ENCODE data around the gene KDM4B.
"Not testable (repeated sequence)": the region's sequence is repeated elsewhere in the genome, so short reads cannot be mapped to it uniquely, and the experiment has no call there.

Gene KDM4B

DNA sequence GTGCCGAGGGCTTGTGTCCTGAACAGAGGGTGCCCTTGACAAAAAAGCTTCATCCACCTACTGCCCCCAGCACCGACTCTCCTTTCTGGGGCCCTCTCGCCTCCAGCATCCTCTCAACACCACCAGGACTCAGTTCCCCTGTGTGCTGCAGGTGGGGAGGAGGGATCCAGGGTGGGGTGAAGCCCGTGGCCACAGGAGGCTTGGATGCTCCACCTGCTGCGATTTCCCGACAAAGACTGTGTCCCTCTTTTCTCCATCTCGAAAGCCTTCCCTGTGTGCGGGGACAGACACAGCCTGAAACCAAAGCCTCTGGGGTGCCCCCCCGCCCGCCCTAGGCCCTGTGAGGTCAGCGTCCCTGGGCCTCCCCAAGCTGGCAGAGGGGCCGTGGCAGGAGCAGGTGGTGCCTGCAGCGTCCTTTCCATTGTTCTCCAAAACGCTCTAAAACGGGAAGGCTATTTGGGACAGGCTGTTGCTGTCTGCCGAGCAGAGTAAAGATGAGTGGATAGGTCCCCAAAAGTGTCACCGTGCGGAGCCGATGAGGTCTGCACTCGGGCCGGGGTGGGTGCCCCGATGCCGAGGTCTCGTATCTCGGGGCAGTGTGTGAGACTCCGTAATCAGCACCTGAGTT lies 186.0 kb downstream of the KDM4B start:
- DNase-seq, result no peak

DNA sequence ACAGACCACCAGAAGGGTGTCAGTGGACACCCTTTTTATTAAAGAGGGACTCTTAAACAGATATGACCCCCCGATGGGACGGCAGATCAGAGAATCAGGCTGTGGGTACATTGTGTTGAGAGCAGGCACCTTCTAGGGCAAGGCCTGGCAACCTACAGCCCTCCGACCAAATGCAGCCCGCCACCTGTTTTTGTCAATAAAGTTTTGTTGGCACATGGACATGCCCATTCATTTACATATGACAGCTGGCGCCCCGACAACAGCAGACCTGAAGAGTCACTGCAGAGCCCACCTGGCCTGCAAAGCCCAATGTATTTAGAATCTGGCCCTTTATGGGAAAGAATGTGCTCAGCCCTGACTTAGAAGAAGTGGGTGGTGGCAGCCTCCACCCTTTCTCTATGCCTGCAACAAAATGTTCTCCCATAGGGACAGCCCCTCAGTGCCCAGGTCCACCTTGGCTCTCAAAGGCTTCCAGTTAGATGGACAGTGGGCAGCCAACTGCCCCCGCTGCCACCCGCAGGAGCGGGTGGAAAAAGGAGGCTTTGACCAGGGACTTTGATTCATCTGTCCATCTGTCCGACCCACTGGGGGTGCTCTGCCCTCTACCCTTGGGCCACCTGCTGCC lies 186.8 kb downstream of the KDM4B start:
- no peak for DNase-seq

- DNase-seq, result no peak
Observed at GRCh38 chr19:5156231-5156986, 187.5 kb downstream of the KDM4B start.

DNA sequence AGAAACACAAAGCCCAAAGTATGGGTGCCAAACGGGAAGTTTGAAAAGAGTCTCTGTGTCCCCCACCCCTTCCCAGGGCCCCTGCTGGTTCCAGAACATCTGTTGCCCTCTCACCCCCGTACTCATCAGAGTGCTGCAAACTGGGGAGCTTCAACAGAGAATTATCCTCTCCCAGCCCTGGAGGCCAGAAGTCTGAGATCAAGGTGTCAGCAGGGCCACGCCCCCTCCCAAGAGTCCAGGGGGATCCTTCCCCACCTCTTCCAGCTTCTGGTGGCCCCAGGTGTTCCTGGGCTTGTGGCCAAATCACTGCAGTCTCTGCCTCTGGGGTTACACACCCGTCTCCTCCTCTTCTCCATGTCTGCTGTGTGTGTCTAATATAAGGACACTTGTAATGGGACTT lies 188.3 kb downstream of the KDM4B start:
- no peak for DNase-seq

- DNase-seq, result not testable (repeated sequence)
Observed at GRCh38 chr19:5158549-5159134, 189.7 kb downstream of the KDM4B start.

DNA sequence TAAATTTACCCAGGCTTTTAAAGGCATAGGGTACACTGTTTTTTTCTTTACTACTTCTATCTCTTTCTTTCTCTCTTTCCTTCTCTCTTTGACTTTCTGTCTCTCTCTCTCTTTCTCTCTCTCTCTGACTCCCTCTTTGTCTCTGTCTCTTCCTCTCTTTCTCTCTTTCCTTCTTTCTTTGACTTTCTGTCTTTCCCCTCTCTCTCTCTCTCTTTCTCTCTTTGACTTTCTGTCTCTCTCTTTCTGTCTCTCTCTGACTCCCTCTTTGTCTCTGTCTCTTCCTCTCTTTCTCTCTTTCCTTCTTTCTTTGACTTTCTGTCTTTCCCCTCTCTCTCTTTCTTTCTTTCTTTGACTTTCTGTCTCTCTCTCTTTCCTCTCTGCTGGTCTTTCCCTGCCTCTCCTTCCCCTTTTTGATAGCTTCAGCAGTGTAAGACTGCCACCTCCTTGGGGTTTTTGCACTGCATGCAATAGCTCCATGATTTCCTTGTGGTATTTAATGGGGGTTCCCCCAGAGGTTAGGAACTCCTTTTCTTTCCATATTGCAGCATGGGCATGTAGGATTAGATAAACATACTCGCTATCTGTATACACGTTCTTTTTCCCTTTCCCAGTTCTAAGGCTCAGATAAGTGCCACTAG lies 191.4 kb downstream of the KDM4B start:
- not testable (repeated sequence) for DNase-seq

DNA sequence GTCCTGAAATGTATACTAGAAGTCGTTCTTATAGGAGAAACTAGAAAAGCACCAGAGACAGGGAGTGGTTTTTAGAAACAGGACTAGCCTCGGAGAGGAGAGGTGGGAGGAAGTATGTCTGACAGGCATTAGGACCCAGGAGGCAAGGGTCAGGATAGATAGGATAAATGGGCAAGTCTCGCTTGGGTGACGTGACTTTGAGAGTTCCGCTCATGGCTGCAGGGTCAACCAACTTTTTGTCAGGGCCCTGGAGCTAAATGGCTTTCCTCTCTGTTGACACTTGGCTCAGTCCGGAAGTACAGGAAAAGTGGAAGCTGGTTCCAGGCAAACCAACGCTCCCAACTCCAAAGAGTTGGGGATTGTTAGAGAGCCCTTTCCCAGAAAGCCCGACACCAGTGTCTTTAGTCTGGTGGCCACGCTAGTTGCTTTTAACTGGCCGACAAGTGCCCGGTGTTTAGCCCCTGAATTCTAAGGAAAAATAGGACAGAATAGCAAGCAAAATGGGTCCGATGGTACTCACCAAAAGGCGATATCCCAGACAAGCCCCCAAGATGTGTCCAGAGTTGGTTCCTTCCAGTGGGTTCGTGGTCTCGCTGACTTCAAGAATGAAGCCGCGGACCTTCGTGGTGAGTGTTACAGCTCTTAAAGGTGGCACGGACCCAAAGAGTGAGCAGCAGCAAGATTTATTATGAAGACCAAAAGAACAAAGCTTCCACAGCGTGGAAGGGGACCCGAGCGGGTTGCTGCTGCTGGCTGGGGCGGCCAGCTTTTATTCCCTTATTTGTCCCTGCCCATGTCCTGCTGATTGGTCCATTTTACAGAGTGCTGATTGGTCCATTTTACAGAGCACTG lies 196.2 kb downstream of the KDM4B start:
- not testable (repeated sequence) for DNase-seq

DNA sequence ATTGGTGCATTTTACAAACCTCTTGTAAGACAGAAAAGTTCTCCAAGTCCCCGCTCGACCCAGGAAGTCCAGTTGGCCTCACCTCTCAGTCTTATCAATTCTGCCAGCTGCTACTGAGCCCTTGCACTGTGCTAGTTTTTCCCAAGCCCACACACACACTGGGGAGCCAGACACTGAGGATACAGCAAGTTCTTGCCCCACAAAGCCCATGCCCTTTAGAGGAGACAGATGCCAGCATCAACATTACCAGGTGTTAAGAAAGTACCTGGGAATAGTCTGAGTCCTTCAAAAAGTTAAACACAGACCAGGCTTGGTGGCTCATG lies 196.7 kb downstream of the KDM4B start:
- no peak for DNase-seq

DNA sequence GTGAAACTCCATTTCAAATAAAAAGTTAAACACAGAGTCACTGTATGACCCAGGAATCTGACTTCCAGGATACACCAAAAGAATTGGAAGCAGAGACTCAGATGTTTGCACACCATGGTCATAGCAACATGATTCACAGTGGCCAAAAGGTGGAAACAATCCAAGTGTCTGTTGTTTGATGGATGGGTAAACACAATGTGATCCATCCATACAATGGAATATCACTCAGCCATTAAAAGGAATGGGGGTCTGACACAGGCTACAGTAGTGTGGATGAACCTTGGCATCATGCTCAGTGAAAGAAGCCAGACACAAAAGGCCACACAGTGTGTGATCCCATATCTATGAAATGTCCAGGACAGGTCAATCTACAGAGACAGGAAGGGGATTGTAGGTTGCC lies 197.3 kb downstream of the KDM4B start:
- DNase-seq, result no peak

DNA sequence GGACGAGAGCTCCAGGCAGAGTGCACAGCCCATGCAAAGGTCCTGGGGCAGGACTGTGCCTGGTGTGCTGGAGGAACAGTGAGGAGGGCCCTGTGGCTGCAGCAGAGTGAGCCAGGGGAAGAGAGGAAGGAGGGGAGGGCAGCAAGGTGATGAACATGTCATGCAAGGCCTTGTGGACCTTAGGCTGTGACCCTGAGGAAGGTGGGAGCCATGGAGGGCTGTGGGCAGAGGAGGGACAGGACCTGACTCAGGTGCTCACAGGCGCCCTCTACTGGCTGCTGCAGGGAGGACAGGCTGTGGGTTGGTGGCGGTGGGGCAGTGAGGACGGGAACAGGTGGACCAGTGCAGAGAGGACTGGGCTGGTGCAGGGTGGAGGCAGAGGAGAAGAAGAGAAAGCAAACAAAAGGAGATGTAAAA lies 201.4 kb downstream of the KDM4B start:
- peak; percentile 73 for DNase-seq

DNA sequence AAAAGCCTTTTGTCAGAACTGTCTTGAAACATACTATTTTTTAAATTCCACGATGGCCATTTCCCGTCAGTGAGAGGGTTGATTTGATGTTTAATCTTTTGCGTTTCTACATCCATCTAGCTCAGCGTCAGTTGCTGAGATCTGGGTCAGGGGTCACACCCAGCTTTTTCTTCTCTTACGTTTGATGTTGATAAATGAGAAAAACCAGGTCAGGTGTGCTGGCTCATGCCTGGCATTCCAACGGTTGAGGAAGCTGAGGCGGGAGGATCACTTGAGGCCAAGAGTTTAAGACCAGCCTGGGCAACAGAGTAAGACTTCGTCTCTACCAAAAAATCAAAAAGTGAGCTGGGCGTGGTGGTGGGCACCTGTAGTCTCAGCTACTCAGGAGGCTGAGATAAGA lies 202.8 kb downstream of the KDM4B start:
- no peak for DNase-seq

- no peak for DNase-seq
Observed at GRCh38 chr19:5172859-5173630, 204.1 kb downstream of the KDM4B start.

DNA sequence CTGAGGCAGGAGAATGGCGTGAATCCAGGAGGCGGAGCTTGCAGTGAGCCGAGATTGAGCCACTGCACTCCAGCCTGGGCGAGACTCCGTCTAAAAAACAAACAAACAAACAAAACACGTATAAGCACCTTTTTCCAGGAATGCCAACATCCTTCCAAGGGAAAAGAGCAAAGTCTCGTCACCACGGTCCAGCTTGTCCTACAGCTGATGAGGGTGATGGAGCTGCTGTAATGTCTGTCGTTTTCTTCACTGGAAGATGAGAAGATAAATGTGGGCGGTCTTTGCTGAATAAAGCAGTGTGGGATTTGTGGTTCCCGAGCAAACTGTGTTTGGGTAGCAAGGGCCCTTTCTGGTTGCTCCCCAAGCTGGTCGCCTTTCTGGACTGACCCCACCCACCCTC lies 205.1 kb downstream of the KDM4B start:
- DNase-seq, result no peak

GRCh38 chr19:5177745-5178450 lies 209.0 kb downstream of the KDM4B start:
- no peak for DNase-seq

- DNase-seq, result no peak
Observed at GRCh38 chr19:5178841-5179240, 209.9 kb downstream of the KDM4B start.

DNA sequence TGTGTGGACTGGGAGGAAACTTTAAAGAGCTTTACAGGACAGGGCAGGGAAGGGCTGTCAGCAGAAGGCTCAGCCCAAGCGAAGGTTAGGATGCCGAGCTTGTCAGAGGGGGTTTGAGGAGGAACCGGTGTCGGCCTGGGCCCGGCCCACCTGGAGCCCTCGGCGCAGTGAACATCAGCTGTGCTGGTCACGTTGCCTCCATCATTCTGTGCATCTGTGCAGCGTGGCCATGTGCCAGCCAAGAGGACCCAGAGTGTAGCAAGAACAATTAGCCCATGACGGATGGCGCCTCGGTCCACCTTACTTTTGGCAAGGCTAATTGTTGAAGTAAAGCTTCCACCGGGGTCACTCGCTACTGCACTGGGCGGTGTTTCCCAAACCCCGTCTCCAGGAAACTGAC lies 210.3 kb downstream of the KDM4B start:
- DNase-seq, result no peak

DNA sequence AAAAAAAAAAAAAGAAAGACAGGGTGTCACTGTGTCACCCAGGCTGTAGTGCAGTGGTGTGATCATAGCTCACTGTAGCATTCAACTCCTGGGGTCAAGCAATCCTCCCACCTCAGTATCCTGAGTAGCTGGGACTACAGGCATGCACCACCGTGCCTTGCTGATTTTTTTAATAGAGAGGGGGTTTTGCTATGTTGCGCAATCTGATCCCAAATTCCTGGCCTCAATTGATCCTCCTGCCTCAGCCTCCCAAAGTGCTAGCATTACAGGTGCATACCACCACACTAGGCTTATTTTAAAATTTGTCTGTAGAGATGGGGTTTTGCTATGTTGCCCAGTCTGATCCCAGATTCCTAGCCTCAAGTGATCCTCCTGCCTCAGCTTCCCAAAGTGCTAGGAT lies 212.4 kb downstream of the KDM4B start:
- no peak for DNase-seq

GRCh38 chr19:5182751-5183150 lies 213.8 kb downstream of the KDM4B start:
- no peak for DNase-seq

DNA sequence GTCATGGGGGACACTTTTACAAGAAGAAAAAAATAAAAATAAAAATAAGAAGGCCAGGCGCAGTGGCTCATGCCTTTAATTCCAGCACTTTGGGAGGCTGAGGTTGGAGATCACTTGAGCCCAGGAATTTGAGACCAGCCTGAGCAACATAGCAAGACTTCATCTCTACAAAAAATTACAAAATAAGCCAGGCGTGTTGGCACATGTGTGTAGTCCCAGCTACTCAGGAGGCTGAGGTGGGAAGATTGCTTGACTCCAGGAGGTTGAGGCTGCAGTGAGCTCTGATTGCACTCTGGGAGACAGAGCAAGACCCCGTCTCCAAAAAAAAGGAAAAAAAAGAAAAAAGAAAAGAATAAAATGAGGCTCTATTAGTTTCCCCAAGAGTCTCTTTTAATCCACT lies 214.7 kb downstream of the KDM4B start:
- DNase-seq, result no peak

DNA sequence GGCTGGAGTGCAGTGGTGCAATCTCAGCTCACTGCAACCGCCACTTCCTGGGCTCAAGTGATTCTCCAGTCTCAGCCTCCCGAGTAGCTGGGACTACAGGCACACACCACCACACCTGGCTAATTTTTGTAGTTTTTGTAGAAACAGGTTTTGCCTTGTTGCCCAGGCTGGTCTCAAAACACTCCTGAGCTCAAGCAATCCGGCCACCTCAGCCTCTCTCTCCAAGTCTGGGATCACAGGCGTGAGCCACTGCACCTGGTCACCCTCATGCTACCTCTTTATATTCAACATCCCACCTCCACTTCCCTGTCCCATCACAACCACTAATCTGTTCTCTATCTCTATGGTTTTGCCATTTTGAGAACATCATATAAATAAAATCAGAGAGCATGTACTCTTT lies 216.0 kb downstream of the KDM4B start:
- DNase-seq, result no peak
